GM10266 (cell line): ENCODE data around the gene TRIOBP.
"Not testable (repeated sequence)": the region's sequence is repeated elsewhere in the genome, so short reads cannot be mapped to it uniquely, and the experiment has no call there.

Source experiments
- DNase-seq: peaks from one replicate; pipeline ENCODE4 v3.0.0; 2012; ENCODE audit errors: extremely low spot score
- CTCF ChIP-seq: IDR thresholded peaks from 2 replicates; pipeline ENCODE4 v1.5.1; 2012; ENCODE audit warnings: mild to moderate bottlenecking, low read depth; ENCODE audit not compliant: control insufficient read depth, insufficient read depth; ENCODE audit errors: missing control alignments

The TRIOBP gene

GRCh38 chr22:37711490-37711889 is 14.6 kb downstream of the TRIOBP start:
- DNase-seq: no peak
- TF ChIP-seq CTCF: no peak

GRCh38 chr22:37713761-37714160 is 16.9 kb downstream of the TRIOBP start:
- no peak for DNase-seq
- TF ChIP-seq CTCF: no peak

- no peak for DNase-seq
- no peak for TF ChIP-seq CTCF
These were observed 17.8 kb downstream of the TRIOBP start for GRCh38 chr22:37714634-37715033.

GRCh38 chr22:37715760-37716159 is 18.9 kb downstream of the TRIOBP start:
- DNase-seq: no peak
- TF ChIP-seq CTCF: no peak

GRCh38 chr22:37716708-37717107 is 19.9 kb downstream of the TRIOBP start:
- no peak for DNase-seq
- no peak for TF ChIP-seq CTCF

GRCh38 chr22:37717235-37717634 is 20.4 kb downstream of the TRIOBP start:
- DNase-seq: not testable (repeated sequence)

- DNase-seq: not testable (repeated sequence)
These were observed 21.0 kb downstream of the TRIOBP start for GRCh38 chr22:37717746-37718305.

- TF ChIP-seq CTCF: no peak
These were observed 28.8 kb downstream of the TRIOBP start for GRCh38 chr22:37725551-37726240.

More at GRCh38 chr22:37725551-37726240, 28.8 kb downstream of the TRIOBP start:
- DNase-seq: no peak
